NT2/D1 (cell line): ENCODE results near the gene ARID1B.

Experiments
- DNase-seq: peaks from one replicate; pipeline ENCODE4 v3.0.0-alpha.2; 2011; ENCODE audit warnings: low read depth, low spot score
- H3K27me3 ChIP-seq: 2 replicates; pipeline ENCODE4 v1.6.0; 2011; ENCODE audit warnings: mild to moderate bottlenecking; ENCODE audit not compliant: insufficient read length, insufficient read depth
- H3K36me3 ChIP-seq: 2 replicates; pipeline ENCODE4 v1.6.1; 2011; ENCODE audit warnings: mild to moderate bottlenecking, low read length, mixed read lengths; ENCODE audit not compliant: insufficient read depth, insufficient read length
- H3K4me1 ChIP-seq: 2 replicates; pipeline ENCODE4 v1.5.1; 2011; ENCODE audit not compliant: insufficient read depth, insufficient read length
- H3K4me3 ChIP-seq: 2 replicates; pipeline ENCODE4 v1.5.1; 2011; ENCODE audit warnings: low read depth; ENCODE audit not compliant: insufficient read length
- H3K9ac ChIP-seq: 2 replicates; pipeline ENCODE4 v1.6.0; 2011; ENCODE audit warnings: low read depth; ENCODE audit not compliant: insufficient read length
- H3K9me3 ChIP-seq: 2 replicates; pipeline ENCODE4 v1.5.1; 2011; ENCODE audit warnings: mild to moderate bottlenecking, low read length; ENCODE audit not compliant: insufficient read depth
- SUZ12 ChIP-seq: IDR thresholded peaks from 2 replicates; pipeline ENCODE4 v1.6.1; 2011; ENCODE audit not compliant: insufficient read length, insufficient read depth; ENCODE audit errors: extremely low read depth
- YY1 ChIP-seq: IDR thresholded peaks from 2 replicates; pipeline ENCODE4 v1.6.1; 2011; ENCODE audit not compliant: insufficient read length, insufficient read depth
- ZNF274 ChIP-seq: IDR thresholded peaks from 2 replicates; pipeline ENCODE4 v1.6.1; 2011; ENCODE audit warnings: mild to moderate bottlenecking, low read depth, low read length

The ARID1B gene

GRCh38 chr6:157047951-157048350 lies 270.8 kb downstream of the ARID1B start:
- Histone ChIP-seq H3K4me3 (no peak overlapping the region), H3K9me3 (no peaks in the 10 kb centered on the region), H3K36me3 (no peaks in the 10 kb centered on the region), H3K9ac (no peak overlapping the region), H3K4me1 (no peaks in the 10 kb centered on the region), H3K27me3 (no peaks in the 10 kb centered on the region)
- no peak for TF ChIP-seq SUZ12
- no peak for TF ChIP-seq ZNF274
- no peak for TF ChIP-seq YY1
- DNase-seq, result no peak

GRCh38 chr6:157049133-157049532 lies 272.0 kb downstream of the ARID1B start:
- H3K9me3 ChIP-seq, result no peaks in the 10 kb centered on the region

GRCh38 chr6:157050537-157051265 lies 273.5 kb downstream of the ARID1B start:
- Histone ChIP-seq H3K36me3 (no peaks in the 10 kb centered on the region), H3K9me3 (no peaks in the 10 kb centered on the region), H3K4me1 (no peaks in the 10 kb centered on the region), H3K4me3 (no peak overlapping the region), H3K9ac (no peak overlapping the region), H3K27me3 (no peaks in the 10 kb centered on the region)
- TF ChIP-seq ZNF274 (no peak), SUZ12 (no peak), YY1 (no peak)
- DNase-seq, result no peak

More at GRCh38 chr6:157049133-157049532, 272.0 kb downstream of the ARID1B start:
- H3K4me3 ChIP-seq, result no peak overlapping the region
- TF ChIP-seq YY1 (no peak), ZNF274 (no peak), SUZ12 (no peak)
- no peaks in the 10 kb centered on the region for H3K27me3 ChIP-seq
- no peak overlapping the region for H3K9ac ChIP-seq
- no peak for DNase-seq
- H3K4me1 ChIP-seq, result no peaks in the 10 kb centered on the region
- no peaks in the 10 kb centered on the region for H3K36me3 ChIP-seq

- H3K9ac ChIP-seq, result no peak overlapping the region
- H3K4me1 ChIP-seq, result no peaks in the 10 kb centered on the region
- no peak for DNase-seq
- no peak overlapping the region for H3K4me3 ChIP-seq
- H3K9me3 ChIP-seq, result no peaks in the 10 kb centered on the region
- H3K27me3 ChIP-seq, result no peaks in the 10 kb centered on the region
- H3K36me3 ChIP-seq, result no peaks in the 10 kb centered on the region
- TF ChIP-seq ZNF274 (no peak), YY1 (no peak), SUZ12 (no peak)
Measured at GRCh38 chr6:157054531-157054979, 277.4 kb downstream of the ARID1B start.

DNA sequence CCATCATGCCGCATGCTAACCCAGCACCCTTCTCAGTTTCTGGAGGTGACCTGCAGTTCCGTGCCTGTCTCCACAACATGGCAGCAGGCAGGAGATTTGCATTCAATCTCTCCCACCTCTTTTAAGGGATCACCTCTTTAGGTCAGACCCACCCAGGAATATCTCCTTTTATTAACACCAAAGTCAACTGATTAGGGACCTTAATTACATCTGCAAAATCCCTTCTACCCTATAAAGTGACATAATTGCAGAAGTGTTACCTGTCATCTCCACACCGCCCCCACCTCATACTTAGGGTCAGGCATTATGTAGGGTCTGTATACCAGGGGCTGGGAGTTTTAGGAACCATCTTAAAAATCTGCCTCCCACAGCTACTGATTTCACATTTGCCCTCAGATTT lies 278.7 kb downstream of the ARID1B start:
- DNase-seq, result no peak
- TF ChIP-seq YY1 (no peak), ZNF274 (no peak), SUZ12 (no peak)
- no peaks in the 10 kb centered on the region for H3K4me1 ChIP-seq
- no peaks in the 10 kb centered on the region for H3K27me3 ChIP-seq
- H3K36me3 ChIP-seq, result no peaks in the 10 kb centered on the region
- H3K9me3 ChIP-seq, result no peaks in the 10 kb centered on the region
- no peak overlapping the region for H3K4me3 ChIP-seq
- H3K9ac ChIP-seq, result no peak overlapping the region

- Histone ChIP-seq H3K4me3 (no peak overlapping the region), H3K9me3 (no peaks in the 10 kb centered on the region), H3K9ac (no peak overlapping the region), H3K27me3 (no peaks in the 10 kb centered on the region), H3K36me3 (no peaks in the 10 kb centered on the region), H3K4me1 (no peaks in the 10 kb centered on the region)
- no peak for DNase-seq
- no peak for TF ChIP-seq ZNF274
- TF ChIP-seq SUZ12, result no peak
- TF ChIP-seq YY1, result no peak
Measured at GRCh38 chr6:157056275-157056674, 279.1 kb downstream of the ARID1B start.

DNA sequence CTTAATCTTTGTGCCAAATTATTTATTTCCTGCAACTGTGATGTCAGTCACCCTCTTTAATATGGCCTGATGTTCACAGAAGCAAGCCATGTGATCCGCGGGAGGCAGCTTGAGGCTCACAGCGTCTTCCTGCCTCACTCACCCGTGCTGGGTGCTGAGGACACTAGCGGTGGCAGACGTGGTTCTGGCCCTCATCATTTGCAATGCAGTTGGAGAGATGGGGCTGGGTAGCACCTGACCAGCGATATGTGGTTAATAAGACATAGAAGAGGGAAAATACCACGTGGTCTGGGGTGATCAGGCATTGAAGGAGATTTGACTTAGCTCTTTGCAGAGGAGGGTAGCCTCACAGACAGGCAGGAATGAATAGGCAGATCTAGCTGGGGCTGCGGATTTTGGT lies 281.4 kb downstream of the ARID1B start:
- Histone ChIP-seq H3K9ac (no peak overlapping the region), H3K9me3 (no peaks in the 10 kb centered on the region), H3K4me1 (no peaks in the 10 kb centered on the region), H3K27me3 (no peaks in the 10 kb centered on the region), H3K4me3 (no peak overlapping the region), H3K36me3 (no peaks in the 10 kb centered on the region)
- TF ChIP-seq SUZ12 (no peak), ZNF274 (no peak), YY1 (no peak)
- DNase-seq, result no peak

DNA sequence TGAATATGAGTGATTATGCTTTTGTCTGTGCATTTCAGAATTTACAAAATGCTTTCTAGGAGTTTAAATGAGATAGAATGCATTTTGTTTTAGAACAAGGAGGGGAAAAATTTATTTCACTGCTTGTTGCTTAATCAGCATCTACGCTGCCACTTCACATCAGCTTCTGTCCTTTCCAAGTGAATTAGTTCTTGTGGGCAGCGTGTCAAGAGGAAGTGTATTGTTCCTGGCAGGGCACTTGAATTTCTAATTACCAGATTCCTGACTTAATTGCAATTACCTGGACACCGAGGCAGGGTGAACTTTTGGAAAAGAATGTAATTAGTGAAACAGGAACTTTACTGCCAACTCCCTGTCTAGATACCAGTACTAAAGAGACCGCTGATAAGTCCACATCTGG lies 282.6 kb downstream of the ARID1B start:
- no peak overlapping the region for H3K9ac ChIP-seq
- no peaks in the 10 kb centered on the region for H3K36me3 ChIP-seq
- TF ChIP-seq SUZ12, result no peak
- TF ChIP-seq ZNF274, result no peak
- H3K27me3 ChIP-seq, result no peaks in the 10 kb centered on the region
- no peak overlapping the region for H3K4me3 ChIP-seq
- no peak for DNase-seq
- H3K9me3 ChIP-seq, result no peaks in the 10 kb centered on the region
- H3K4me1 ChIP-seq, result no peaks in the 10 kb centered on the region
